ENCODE data around the gene FGFR3. TPM values are rescaled to one million over a fixed set of nuclear protein-coding genes. Genes with fewer than 3 reads are reported as not detected.

The FGFR3 gene
- total and polyA plus RNA-seq, 10 of the 15 experiments (the other 5 are each of a cell fraction or from before 2014, with no cell fraction given), result 0.05 to 0.33 (median 0.18) TPM; not detected in 6

GRCh38 chr4:1807332-1807777 is 14.3 kb downstream of the FGFR3 start:
- no TSS peak for BruUV-seq (replicated peaks)
- ChIA-PET RAD21 (ENCODE audit: unreplicated experiment) (no interaction called here), POLR2A (no interaction called here), SMC1A (ENCODE audit: uncharacterized antibody, unreplicated experiment) (no interaction called here), CTCF (interaction anchor here (1.7 to 3.9 kb wide), 2 partner anchors 92 to 114 kb away, joined by 7 to 35 read pairs; no protein-coding TSS in a partner anchor)
- H3K4me3 ChIP-seq, result no peak overlapping the region
- no peaks in the 10 kb centered on the region for H3K9me3 ChIP-seq (replicated peaks; ENCODE audit: control insufficient read depth, insufficient read depth, low read length)
- 43% methylated on average over 16 of the region's 16 CpGs for WGBS (ENCODE audit: insufficient coverage, insufficient replicate concordance, low lambda C conversion rate, missing lambda C conversion rate)
- ATAC-seq (no peak), DNase-seq (ENCODE audit: low read depth, low spot score) (no peak), FAIRE-seq (no peak)
- no peak overlapping the region for H3K9ac ChIP-seq (ENCODE audit: control insufficient read depth, insufficient read depth, low read length)
- no peaks in the 10 kb centered on the region for H3K79me2 ChIP-seq (ENCODE audit: control insufficient read depth, insufficient read depth, low read length)
- intact Hi-C loops (cut with micrococcal nuclease; ENCODE audit: unreplicated experiment), result no loop called here
- no peaks in the 10 kb centered on the region for H3K36me3 ChIP-seq (ENCODE audit: control insufficient read depth in 2 of 2, insufficient read depth in 2 of 2, low read length in 1 of 2)
- in situ Hi-C loops (cut with MboI), result no loop called here
- no peaks in the 10 kb centered on the region for H4K20me1 ChIP-seq (ENCODE audit: control insufficient read depth, insufficient read depth)
- no peak overlapping the region for H3K4me2 ChIP-seq (ENCODE audit: control insufficient read depth, insufficient read depth)
- H3K27ac ChIP-seq (ENCODE audit: control insufficient read depth, insufficient read depth), result no peak overlapping the region
- no peak for TF ChIP-seq SMAD1 (IDR thresholded peaks at IDR 0.05; ENCODE audit: low read depth, partially characterized antibody)
- no peak for TF ChIP-seq HSF1 (IDR thresholded peaks at IDR 0.05; ENCODE audit: low read depth, low read length)
- TF ChIP-seq CUX1 (IDR thresholded peaks at IDR 0.05; ENCODE audit: insufficient replicate concordance, low read depth, low read length), result no peak
- TF ChIP-seq SIX5 (IDR thresholded peaks at IDR 0.05; ENCODE audit: low read depth, low read length, severe bottlenecking), result no peak
- TF ChIP-seq RFX5 (IDR thresholded peaks at IDR 0.05; ENCODE audit: low read depth, low read length), result no peak
- TF ChIP-seq FOXM1 (IDR thresholded peaks at IDR 0.05; ENCODE audit: low read depth, low read length), result no peak
- TF ChIP-seq NRF1 (conservative IDR thresholded peaks at IDR 0.05; ENCODE audit: low read depth, low read length), result no peak
- no peak for TF ChIP-seq ZBTB11 (CRISPR knock-in tag; IDR thresholded peaks at IDR 0.05)
- no peak for TF ChIP-seq MEF2B (IDR thresholded peaks at IDR 0.05; ENCODE audit: partially characterized antibody, poor library complexity, severe bottlenecking)
- H3K27me3 ChIP-seq (replicated peaks in 1 of 2; ENCODE audit: control insufficient read depth in 2 of 2, insufficient read depth in 2 of 2, low read length in 1 of 2), result no peaks in the 10 kb centered on the region
- H3K4me1 ChIP-seq (ENCODE audit: control insufficient read depth, insufficient read depth, low read length), result no peaks in the 10 kb centered on the region; the same call in 1 of the 2 replicates
- no peak overlapping the region for H2AFZ ChIP-seq (ENCODE audit: control insufficient read depth, low read depth, low read length)
